K562 (cell line): ENCODE data around the gene TRIM31. TPM values are rescaled to one million over a fixed set of nuclear protein-coding genes. Genes with fewer than 3 reads are reported as not detected.

Source experiments
- BRF2 ChIP-seq: IDR thresholded peaks from 3 replicates; pipeline ENCODE4 v1.6.1; 2011; ENCODE audit warnings: borderline replicate concordance, mild to moderate bottlenecking; ENCODE audit not compliant: insufficient read length, insufficient read depth
- CBX2 ChIP-seq: fragments of 200-600 bp; sonication (generic); IDR thresholded peaks from one replicate; pipeline ENCODE4 v1.6.1; 2012; ENCODE audit warnings: mild to moderate bottlenecking, low read length, inconsistent platforms; ENCODE audit not compliant: insufficient read depth, poor library complexity, severe bottlenecking
- E2F4 ChIP-seq: sonication (generic); formaldehyde crosslinking; IDR thresholded peaks from 2 replicates; pipeline ENCODE4 v1.8.0; 2022; ENCODE audit warnings: mild to moderate bottlenecking, low read depth, missing genetic modification reagents
- E2F6 ChIP-seq, 2 experiments: IDR thresholded peaks; 2 replicates each; pipeline ENCODE4 v1.6.1; 2011; ENCODE audit warnings: borderline replicate concordance in 1 of 2, control low read depth in 1 of 2, low read depth in 1 of 2, low read length in 1 of 2, mild to moderate bottlenecking in 1 of 2, mixed read lengths in 1 of 2, moderate library complexity in 1 of 2; ENCODE audit not compliant: insufficient read depth in 1 of 2, insufficient read length in 1 of 2, poor library complexity in 1 of 2, severe bottlenecking in 1 of 2; ENCODE audit errors: extremely low read depth in 1 of 2
- FOXP4 ChIP-seq: sonication (generic); formaldehyde crosslinking; IDR thresholded peaks from 2 replicates; pipeline ENCODE4 v1.8.0; 2022; ENCODE audit warnings: mild to moderate bottlenecking, missing genetic modification reagents, borderline replicate concordance
- GABPA ChIP-seq: fragments of 200-800 bp; sonication (Bioruptor generic); conservative IDR thresholded peaks from 2 replicates; pipeline ENCODE4 v1.6.1; 2016; ENCODE audit warnings: low read depth, missing genetic modification characterization, missing compliant biosample characterization
- HOMEZ ChIP-seq: fragments of 250-450 bp; sonication (Bioruptor Pico); IDR thresholded peaks from 2 replicates; pipeline ENCODE4 v1.4.0; 2020; ENCODE audit warnings: mild to moderate bottlenecking, moderate library complexity
- JUN ChIP-seq, 2 experiments: sonication (generic) in 1 of 2; formaldehyde crosslinking in 1 of 2; IDR thresholded peaks; 2 replicates each; pipeline versions ENCODE4 v1.6.1 to v1.8.0; 2012 to 2022; ENCODE audit warnings: borderline replicate concordance in 2 of 2, mild to moderate bottlenecking in 2 of 2, improper control_type of control experiment in 1 of 2, low read depth in 1 of 2, low read length in 1 of 2, missing genetic modification reagents in 1 of 2
- KDM2B ChIP-seq: fragments of 250-450 bp; sonication (Bioruptor Pico); IDR thresholded peaks from 2 replicates; pipeline ENCODE4 v1.8.0; 2021; ENCODE audit warnings: mild to moderate bottlenecking, moderate library complexity
- LARP7 ChIP-seq: fragments of 450-650 bp; IDR thresholded peaks from 2 replicates; pipeline ENCODE4 v1.6.1; 2016
- NR1H2 ChIP-seq: sonication (generic); formaldehyde crosslinking; IDR thresholded peaks from 2 replicates; pipeline ENCODE4 v1.4.0; 2020; ENCODE audit warnings: mild to moderate bottlenecking, missing genetic modification reagents
- NR2F6 ChIP-seq: fragments of 450-650 bp; formaldehyde crosslinking; IDR thresholded peaks from 2 replicates; pipeline ENCODE4 v1.4.0; 2020; ENCODE audit warnings: mild to moderate bottlenecking
- OTX1 ChIP-seq: fragments of 450-650 bp; formaldehyde crosslinking; IDR thresholded peaks from 2 replicates; pipeline ENCODE4 v1.4.0; 2022; ENCODE audit warnings: mild to moderate bottlenecking
- POLR2G ChIP-seq: fragments of 200-400 bp; formaldehyde crosslinking; IDR thresholded peaks from 2 replicates; pipeline ENCODE4 v1.6.1; 2017; ENCODE audit warnings: low read depth, mild to moderate bottlenecking, antibody characterized with exemption, low read length, moderate library complexity
- RB1 ChIP-seq: fragments of 450-650 bp; IDR thresholded peaks from 2 replicates; pipeline ENCODE4 v1.6.1; 2017; ENCODE audit warnings: low read depth, mild to moderate bottlenecking
- RUNX1 ChIP-seq: sonication (generic); IDR thresholded peaks from 2 replicates; pipeline ENCODE4 v1.6.1; 2016; ENCODE audit warnings: antibody characterized with exemption, low read depth
- SRSF1 ChIP-seq: fragments of 200-400 bp; formaldehyde crosslinking; IDR thresholded peaks from 2 replicates; pipeline ENCODE4 v1.6.1; 2017; ENCODE audit warnings: mild to moderate bottlenecking, low read depth, low read length, moderate library complexity
- TBP ChIP-seq: optimal IDR thresholded peaks from 2 replicates; pipeline ENCODE3; 2011; ENCODE audit warnings: low read depth, low read length, improper control_type of control experiment
- ZC3H8 ChIP-seq: fragments of 450-650 bp; IDR thresholded peaks from 2 replicates; pipeline ENCODE4 v1.6.1; 2017
- ZFPM2 ChIP-seq: fragments of 250-450 bp; sonication (Bioruptor Pico); IDR thresholded peaks from 2 replicates; pipeline ENCODE4 v1.5.1; 2022; ENCODE audit warnings: mild to moderate bottlenecking
- ZSCAN29 ChIP-seq: fragments of 450-650 bp; IDR thresholded peaks from 2 replicates; pipeline ENCODE4 v1.6.1; 2017
- polyA plus RNA-seq, 8 experiments: library from polyadenylated mRNA; depleted of rRNA in 4 of 8; stranded (reverse) in 5 of 8; unstranded in 3 of 8; fragments of >200 nt; fragmentation: Nextera tagmentation in 2 of 8; fragmentation: Illumina TruSeq in 1 of 8; extraction: Ambion mirVana in 2 of 8; extraction: Trizol in 1 of 8; gene quantifications; 2 replicates each; pipeline versions ENCODE4 v1.2.1 to v1.2.3, GENCODE V29; 2011 to 2014; ENCODE audit warnings: inconsistent platforms in 1 of 8, missing spikeins in 1 of 8
- total RNA-seq, 7 experiments: library from RNA; depleted of rRNA in 6 of 7; stranded (reverse); fragments of >200 nt in 6 of 7; fragmentation: Illumina TruSeq in 2 of 7; extraction: Trizol in 2 of 7; gene quantifications; 2 replicates each; pipeline versions ENCODE4 v1.2.1 to v1.2.3, GENCODE V29; 2011 to 2021; ENCODE audit warnings: low replicate concordance in 1 of 7

Gene TRIM31
- total and polyA plus RNA-seq, 9 of the 15 experiments (the other 6 are each of a cell fraction or from before 2014, with no cell fraction given), result not detected

GRCh38 chr6:30067460-30068139, 45.3 kb downstream of the TRIM31 start (continued):
- TF ChIP-seq ZFPM2 (CRISPR knock-in tag) (no peak), CBX2 (no peak), LARP7 (peak; percentile 85; the same call in 1 of the 2 replicates), BRF2 (no peak), RB1 (no peak), E2F4 (CRISPR knock-in tag) (no peak), RUNX1 (no peak), HOMEZ (no peak), TBP (no peak), NR1H2 (no peak), POLR2G (no peak), JUN (IDR thresholded peaks at IDR 0.05; ENCODE audit: borderline replicate concordance, low read depth, low read length) (no peak), JUN (CRISPR knock-in tag; IDR thresholded peaks at IDR 0.05; ENCODE audit: borderline replicate concordance) (peak; percentile 88; the same call in 1 of the 2 replicates), GABPA (peak; percentile 76; the same call in 1 of the 2 replicates), SRSF1 (no peak), E2F6 (IDR thresholded peaks at IDR 0.05; ENCODE audit: borderline replicate concordance in 1 of 2, extremely low read depth in 1 of 2, insufficient read depth in 1 of 2, insufficient read length in 1 of 2, low read depth in 1 of 2, low read length in 1 of 2, poor library complexity in 1 of 2, severe bottlenecking in 1 of 2) (no peak), ZSCAN29 (no peak), NR2F6 (CRISPR knock-in tag) (no peak), KDM2B (no peak), FOXP4 (CRISPR knock-in tag) (no peak), ZC3H8 (no peak), OTX1 (CRISPR knock-in tag) (peak; percentile 87)
